IPS-18c (cell line): ENCODE results near the gene TOMM6.
"Not testable (repeated sequence)": the region's sequence is repeated elsewhere in the genome, so short reads cannot be mapped to it uniquely, and the experiment has no call there.

Experiments used
- H3K4me3 ChIP-seq: 2 replicates; pipeline ENCODE4 v1.7.0; 2013; ENCODE audit warnings: low read depth, mild to moderate bottlenecking, low read length, moderate library complexity; ENCODE audit not compliant: insufficient read depth
- H3K9me3 ChIP-seq: one replicate; pipeline ENCODE4 v1.6.1; 2013; ENCODE audit warnings: mild to moderate bottlenecking, low read length, moderate library complexity; ENCODE audit not compliant: control insufficient read depth, insufficient read depth

TOMM6 gene

DNA sequence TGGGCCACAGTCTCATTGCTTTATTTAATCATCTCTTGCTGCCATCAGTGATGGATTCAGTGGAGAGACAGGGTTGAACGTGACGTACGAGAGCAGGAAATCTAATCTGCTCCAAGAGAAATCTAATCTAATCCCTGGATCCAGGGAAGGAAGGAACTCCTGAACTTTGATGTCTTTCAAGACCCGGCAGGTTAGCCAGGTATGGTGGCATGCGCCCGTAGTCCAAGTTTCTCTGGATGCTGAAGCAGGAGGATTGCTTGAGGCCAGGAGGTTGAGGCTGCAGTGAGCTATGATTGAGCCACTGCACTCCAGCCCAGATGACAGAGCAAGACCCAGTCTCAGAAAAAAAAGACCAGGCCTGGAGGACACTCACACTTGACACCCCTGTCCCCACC is 28.9 kb upstream of the TOMM6 start:
- Histone ChIP-seq H3K4me3 (no peak overlapping the region), H3K9me3 (peaks cover 2% of the 10 kb centered on the region)

DNA sequence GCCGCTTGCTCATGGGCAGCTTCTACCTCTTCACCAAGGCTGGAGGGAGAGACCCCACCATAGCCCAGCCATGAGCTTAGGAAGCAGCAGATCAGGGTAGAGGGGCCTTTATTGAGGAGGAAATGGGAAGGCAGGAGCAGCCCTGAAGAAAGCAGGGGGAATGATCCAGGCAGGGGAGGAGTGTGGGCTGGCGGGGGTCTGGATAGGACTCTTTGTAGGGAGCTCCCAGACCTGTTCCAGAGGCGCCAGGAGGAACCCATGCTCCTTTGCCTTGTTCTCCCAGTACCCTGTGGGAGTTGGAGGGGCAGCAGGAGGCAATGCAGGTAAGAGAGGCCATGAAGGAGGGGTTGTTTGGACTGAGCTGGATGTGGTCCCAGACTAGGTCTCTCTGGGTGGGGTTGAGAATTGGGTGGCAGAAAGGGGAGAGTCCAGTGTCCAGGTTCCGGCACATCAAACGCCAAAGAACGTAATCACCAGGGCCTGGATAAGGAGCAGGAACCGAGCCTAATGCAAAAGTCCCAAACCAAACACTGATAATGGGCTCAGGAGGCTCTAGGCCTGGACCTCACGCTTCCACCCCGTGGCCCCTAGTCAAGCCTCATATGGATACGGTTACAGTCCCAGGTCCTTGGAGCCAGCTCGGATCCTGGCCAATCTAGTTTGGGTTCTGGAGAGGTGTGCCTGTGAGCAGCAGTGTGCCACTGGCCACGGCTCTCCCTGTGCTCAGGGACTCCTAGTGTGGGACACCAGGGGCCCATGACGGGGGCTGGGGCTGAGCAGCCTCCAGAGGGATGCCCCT is 28.2 kb upstream of the TOMM6 start:
- H3K4me3 ChIP-seq: no peak overlapping the region
- peaks cover 2% of the 10 kb centered on the region for H3K9me3 ChIP-seq

DNA sequence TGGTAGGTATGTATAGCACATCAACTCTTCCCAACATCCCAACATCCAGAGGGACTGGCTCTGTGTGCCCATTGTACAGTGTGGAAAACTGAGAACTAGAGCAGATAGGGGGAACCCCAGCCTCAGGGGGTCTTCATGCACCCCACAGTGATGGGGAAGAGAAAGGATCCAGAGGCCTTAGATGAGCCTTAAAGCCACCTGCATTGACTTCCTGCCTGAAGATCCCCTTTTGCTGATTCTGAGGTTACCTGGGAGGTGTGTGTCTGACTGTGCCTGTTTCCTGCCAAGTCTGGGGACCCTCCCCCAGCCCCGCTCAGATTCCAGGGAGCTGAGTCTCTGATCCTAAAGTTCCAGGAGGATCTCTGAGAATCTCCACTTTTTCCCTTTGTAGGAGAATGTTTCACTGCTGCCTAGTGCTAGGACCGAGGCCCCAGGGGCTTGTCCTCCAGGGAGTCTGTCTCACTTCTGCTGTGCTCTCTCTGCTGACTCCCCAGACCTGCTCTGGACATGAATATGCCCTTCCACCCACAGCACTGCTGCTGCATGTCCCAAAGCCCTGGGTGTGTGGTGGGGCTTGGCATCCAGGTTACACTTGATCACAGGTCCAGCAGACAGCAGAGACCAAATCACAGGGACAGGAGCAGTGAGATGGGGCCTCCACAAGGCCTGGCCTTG is 27.5 kb upstream of the TOMM6 start:
- Histone ChIP-seq H3K9me3 (peaks cover 2% of the 10 kb centered on the region), H3K4me3 (no peak overlapping the region)

DNA sequence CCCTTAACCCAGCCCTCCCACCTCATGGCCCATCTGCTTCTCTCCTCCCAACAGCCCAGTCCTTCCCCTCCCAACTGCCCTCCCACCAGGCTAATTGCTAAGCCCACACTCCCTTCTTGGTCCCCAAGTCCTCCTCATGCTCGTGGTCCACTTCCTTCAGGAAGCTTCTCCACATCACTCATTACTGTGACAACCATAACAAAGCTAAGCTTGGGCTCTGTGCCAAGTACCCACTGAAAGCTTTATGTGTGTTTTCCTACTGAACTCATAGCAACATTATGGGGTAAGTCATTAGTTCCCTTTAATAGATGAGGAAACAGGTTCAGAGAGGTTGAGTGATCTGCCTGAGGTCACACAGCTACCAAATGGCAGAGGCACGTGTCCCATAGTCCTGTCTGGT is 24.0 kb upstream of the TOMM6 start:
- Histone ChIP-seq H3K4me3 (no peak overlapping the region), H3K9me3 (peaks cover 2% of the 10 kb centered on the region)

DNA sequence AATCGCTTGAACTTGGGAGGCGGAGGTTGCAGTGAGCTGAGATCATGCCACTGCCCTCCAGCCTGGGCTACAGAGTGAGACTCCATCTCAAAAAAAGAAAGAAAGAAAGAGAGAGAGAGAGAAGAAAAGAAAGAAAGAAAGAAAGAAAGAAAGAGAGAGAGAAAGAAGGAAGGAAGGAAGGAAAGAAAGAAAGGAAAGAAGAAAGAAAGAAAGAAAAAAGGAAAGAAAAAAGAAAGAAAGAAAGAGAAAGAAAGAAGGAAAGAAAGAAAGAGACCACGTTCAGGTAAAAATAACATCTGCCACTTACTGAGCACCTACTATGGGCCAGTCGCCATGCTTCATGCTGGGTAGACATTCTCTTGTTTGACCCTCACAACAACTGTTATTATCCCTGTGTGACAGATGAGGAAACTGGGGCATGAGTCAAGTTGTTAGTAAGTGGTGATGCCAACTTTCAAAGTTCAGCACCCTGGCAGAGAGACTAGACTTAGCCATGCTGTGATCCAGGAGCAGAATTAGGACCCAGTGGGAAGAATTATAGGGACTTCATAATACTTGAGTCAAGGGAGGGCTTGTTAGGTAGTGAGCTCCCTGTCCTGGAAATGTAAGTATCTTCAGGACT is 21.3 kb upstream of the TOMM6 start:
- H3K9me3 ChIP-seq, H3K4me3 ChIP-seq: not testable (repeated sequence)

DNA sequence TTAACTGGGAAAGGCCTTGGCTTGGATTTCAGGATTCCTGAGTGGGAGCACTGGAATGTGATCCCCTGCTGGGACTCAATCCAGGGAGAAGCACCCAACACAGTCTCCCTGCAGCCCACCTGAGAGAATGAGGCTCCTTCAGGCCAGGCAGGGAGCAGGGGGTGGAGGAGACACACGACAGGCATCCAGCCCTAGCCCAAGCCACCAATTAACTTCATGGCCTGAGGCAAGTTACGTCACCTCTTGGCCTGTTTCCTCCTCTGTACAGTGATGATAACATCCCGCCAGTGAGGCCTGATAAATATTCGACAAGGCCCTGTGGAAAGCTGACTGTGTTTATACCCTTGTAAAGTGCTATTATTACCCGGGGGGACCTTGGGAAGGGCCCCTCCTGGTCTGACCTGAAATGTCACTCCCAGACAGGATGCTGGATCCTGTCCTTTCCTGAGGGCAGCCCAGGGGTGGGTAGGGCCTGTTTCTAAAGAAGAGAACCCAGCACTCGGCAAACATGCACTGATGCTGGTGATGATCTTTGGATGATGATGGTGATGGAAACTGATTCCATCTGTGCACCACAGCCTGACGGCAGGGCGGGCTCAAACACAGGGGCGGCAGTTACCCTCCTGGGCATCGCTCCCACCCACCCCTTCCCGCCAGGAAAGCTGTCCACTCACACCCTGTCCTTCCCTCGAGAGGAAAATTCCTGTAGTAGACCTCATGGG is 20.2 kb upstream of the TOMM6 start:
- Histone ChIP-seq H3K4me3 (no peak overlapping the region), H3K9me3 (no peaks in the 10 kb centered on the region)

DNA sequence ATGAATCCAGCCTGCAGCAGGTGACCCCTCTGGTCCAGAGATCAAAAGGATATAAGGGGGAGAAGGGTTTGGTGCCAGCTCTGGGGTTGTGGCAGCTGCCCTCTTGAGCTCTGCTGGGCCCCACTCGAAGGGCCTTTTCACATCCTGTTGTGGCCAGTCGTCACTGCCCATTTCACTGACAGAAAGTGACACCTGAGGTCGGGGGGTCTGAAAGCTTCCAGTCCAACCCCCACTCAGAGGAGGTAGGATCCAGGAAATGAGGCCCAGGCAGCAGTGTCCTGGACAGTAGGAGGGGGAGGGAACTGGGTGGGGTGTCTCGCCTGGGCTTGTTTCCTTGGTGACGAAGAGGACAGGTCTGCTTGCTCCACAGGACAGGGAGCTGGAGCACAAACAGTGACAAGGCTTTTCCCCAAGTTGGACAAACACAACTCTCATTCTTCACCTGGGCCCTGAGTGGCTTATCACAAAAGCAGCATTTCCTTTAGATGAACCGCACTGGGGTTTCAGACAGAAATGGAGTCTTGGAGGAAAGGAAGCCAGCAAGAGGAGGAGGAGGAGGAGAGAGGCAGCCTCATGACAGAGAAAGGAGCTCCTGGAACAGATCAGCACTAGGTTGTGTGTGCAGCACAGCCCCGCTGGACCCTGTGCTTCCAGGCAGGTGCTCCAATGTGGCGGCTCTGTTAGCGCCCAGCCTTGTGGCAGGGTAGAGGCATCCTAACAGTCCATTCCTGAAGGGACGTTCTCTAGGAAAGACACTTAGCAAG is 18.8 kb upstream of the TOMM6 start:
- Histone ChIP-seq H3K9me3 (no peaks in the 10 kb centered on the region), H3K4me3 (no peak overlapping the region)

DNA sequence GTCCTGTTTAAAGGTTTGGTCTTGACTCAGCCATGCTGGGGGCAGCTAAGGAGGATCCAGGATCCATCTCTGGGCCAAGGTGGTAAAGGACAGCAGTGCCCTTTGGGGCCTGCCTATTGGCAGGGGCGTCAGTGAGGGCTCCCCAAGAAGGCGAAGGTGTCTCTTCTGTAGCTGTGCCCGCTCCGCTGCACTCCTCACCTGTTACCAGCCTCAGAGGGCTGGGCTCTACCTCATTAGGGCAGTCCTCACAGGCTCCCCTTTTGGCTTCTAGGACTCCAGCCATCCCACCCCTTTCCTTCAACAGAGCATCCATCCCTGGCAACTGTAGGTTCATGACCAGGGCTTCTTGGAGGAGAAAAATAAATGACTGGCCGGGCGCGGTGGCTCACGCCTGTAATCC is 18.1 kb upstream of the TOMM6 start:
- no peaks in the 10 kb centered on the region for H3K9me3 ChIP-seq
- no peak overlapping the region for H3K4me3 ChIP-seq

DNA sequence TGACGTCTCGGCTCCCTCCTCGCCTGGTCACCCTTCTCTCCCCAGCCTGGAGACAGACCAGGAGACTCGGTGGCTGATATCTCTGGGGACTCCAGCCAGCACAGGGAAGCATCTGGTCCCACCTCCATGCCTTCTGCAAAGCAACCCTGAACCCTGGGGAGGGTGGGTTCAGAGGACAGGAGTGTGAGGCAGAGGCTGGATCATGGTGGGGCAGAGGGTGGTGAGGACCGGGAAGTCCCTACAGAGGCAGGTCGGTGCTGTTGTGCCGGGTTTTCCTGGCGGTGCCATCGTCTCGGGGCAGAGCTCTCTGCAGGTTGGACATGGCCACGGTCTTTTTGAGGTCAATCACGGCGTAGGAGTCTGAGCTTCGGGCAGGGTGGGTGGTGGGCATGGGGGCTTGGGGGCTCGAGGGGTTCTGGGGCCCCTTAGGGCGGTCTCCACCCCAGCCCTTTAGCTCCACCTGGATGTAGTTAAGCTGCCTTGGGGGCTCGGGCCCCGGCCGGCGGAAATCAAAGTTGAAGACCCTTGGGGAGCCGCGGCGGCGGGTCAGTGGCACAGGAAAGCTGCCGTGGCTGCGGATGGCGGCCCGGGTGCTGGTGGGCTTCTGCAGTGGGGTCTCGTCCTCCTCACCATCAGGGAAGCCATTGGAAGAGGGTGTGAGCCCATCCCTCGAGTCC is 17.0 kb upstream of the TOMM6 start:
- Histone ChIP-seq H3K4me3 (no peak overlapping the region), H3K9me3 (no peaks in the 10 kb centered on the region)

DNA sequence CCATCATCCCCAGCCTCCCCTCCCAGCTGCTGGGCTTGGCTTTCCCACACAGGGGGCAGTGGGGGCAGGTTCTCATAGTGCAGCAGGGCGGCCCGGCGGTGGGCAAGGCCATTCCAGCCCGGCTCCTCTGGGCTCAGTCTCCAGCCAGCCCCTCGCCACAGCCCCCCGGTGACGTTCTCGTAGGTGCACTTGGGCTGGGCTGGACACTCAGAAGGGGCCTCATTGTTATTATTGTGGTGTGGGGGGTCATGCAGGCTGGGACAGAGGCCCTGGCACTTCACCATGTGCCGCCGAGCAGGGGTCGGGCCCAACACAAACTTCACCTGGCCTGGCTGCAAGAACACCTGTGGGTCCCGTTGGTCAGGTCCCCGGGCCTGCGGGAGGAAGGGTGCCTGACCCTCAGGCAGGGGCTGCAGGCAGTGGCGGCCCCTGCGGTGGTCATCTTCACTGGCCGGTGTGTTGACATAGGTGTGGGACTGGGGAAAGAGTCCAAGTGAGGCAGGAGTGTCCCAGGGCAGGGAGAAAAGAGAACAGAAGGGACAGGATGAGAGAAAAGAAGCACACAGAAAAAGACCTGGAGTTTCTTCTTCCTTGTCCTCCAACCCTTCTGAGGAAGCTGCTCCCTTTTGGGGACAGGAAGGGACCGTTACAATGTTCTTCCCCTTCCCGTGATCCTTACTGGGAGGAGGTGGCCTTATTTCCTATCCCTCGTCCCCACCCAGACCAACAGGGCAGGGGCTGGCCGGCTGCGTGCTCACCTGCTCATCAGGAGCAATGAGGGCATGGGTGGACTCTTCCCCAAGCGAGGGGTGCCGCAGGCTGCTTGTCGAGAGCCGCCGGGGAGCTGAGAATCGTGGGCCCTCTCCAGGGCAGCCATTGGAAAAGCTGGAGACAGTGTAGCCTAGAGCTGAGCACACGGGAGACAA is 16.2 kb upstream of the TOMM6 start:
- H3K9me3 ChIP-seq: no peaks in the 10 kb centered on the region
- no peak overlapping the region for H3K4me3 ChIP-seq

DNA sequence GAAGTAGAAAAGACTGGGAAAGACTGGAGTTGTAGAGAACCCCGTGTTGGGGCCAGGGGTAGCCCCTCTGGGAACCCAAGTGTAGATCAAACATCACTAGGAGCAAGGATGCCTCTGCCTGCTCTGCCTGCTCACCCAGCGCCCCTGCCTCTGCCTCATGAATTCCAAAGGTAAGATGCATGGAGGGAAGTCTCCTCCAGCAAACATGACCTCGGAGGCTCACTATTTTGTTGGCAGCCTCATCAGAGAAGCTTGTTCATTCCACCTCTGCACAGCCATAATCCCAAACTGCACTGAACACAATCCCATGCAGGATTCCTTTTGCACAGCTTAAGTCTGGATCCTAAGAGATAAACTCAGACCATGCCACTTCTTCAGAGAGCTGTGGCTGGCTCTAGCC is 12.7 kb upstream of the TOMM6 start:
- H3K4me3 ChIP-seq: no peak overlapping the region
- no peaks in the 10 kb centered on the region for H3K9me3 ChIP-seq

DNA sequence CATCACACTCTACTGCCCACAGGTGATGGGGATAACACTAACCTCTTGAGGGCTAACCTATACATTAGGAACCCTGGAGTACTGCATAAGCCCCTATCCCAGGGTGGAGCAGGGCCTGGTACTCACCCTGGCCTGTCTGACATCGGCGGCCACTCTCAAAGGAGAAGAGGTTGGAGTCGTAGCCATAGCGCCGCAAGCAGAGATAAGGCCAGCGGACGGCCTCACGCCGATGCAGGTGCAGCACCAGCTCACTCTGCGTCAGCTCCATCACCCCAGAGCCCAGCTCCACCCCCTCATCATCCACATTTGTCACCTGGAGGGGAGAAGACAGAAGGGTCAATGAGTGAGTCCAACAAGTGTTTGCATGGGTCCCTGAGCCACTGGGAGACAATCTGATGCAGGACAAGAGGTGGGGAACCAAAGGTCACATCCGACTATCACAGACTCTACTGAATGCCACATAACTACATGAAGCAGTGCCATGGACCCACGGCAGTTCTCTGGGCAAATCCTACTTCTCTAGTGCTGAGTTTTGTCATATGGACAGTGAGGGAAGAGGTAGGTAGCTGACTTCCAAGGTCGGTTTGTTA is 12.1 kb upstream of the TOMM6 start:
- H3K9me3 ChIP-seq: no peaks in the 10 kb centered on the region
- H3K4me3 ChIP-seq: no peak overlapping the region

DNA sequence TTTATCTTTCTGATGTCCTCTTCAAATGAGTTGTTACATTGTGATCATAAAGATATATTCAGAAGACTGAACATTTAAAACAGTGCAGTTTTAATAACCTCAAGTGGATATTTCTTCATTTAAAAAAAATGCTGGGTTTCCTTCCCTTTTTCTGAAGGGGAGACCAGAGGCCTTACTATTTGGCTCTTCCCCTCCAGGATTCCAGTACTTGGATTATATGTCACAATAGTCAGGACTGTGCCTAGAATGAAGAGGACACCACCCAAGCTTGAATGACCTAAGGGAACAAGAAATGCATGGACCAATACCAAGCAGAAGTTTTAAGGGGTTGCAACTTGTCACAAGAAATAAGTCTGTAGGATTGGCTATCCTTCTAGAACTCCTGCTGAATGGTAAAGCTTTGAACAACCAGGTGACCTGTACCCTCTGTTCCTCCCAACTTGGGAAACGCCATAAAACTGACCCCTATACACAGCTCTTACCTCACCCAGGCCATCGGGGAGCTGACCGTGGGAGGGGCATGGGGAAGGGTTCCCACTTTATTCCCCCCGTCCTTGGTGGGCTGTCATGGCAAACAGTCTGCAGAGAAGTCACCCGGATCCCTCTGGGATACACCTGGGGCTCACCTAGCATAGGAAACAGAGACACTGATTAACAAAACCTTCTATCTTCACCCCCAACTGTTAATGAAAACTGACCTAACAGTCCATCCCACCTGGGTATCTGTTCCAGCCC is 9.8 kb upstream of the TOMM6 start:
- H3K9me3 ChIP-seq: no peaks in the 10 kb centered on the region
- H3K4me3 ChIP-seq: no peak overlapping the region

DNA sequence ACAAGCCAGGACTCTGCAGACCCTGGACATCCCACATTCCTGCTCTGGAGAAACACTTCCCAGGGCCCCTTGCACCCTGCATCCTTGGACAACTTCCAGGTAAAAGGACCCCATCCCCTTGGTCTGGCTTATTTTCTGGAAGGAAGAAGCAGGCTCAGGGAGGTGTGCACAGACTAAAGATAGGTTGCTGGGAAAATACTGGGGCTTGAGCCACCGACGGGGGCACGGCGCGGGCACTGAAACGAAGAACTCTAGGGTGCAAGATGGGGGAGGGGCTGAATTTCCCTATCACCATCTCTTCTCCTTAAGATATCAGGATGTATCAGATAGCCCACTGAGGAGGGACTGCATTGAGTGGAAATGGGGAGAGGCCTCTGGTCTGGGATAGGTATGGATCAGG is 8.6 kb upstream of the TOMM6 start:
- no peaks in the 10 kb centered on the region for H3K9me3 ChIP-seq
- peak overlapping the region; percentile 74 for H3K4me3 ChIP-seq

DNA sequence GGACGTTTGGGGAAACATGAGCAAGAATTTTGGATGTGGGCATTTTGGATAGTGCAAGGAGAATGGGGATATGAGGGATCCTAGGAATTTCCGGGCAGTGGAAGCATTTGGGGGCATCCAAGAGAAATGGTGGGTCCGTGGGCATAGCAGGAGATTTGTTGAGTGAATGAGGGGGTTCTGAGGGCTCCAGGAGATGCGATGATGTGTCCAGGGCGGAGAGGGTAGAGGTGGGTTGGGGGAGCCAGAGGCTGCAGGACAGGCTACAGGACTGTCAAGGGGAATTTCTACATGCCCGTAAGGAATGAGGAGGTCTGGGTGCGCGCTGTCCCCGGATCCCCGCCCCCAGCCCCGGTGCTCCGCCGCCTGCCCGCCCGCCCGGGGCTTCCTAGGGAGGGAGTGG is 8.2 kb upstream of the TOMM6 start:
- H3K9me3 ChIP-seq: no peaks in the 10 kb centered on the region

More for the DNA sequence above, 8.2 kb upstream of the TOMM6 start:
- H3K4me3 ChIP-seq: peak overlapping the region; percentile 74
